WTC11 (cell line): Measurements from ENCODE around the gene IGFBP7.

ENCODE experiments used
- CTCF ChIP-seq: fragments of 200-600 bp; IDR thresholded peaks from 2 replicates; pipeline ENCODE4 v1.8.0; 2022; ENCODE audit warnings: antibody characterized with exemption
- FOXJ3 ChIP-seq: sonication (generic); formaldehyde crosslinking; IDR thresholded peaks from 2 replicates; pipeline ENCODE4 v1.9.0; 2021; ENCODE audit warnings: missing genetic modification reagents, mild to moderate bottlenecking, borderline replicate concordance
- FOXP1 ChIP-seq: sonication (generic); formaldehyde crosslinking; IDR thresholded peaks from 2 replicates; pipeline ENCODE4 v1.8.0; 2022; ENCODE audit warnings: missing genetic modification reagents, mild to moderate bottlenecking, moderate library complexity, borderline replicate concordance
- NR3C1 ChIP-seq: sonication (generic); formaldehyde crosslinking; conservative IDR thresholded peaks from 2 replicates; pipeline ENCODE4 v1.8.1; 2023; ENCODE audit warnings: low read depth, mild to moderate bottlenecking, missing genetic modification reagents
- SP1 ChIP-seq: sonication (generic); formaldehyde crosslinking; conservative IDR thresholded peaks from 2 replicates; pipeline ENCODE4 v1.8.1; 2022; ENCODE audit warnings: missing genetic modification reagents
- USF2 ChIP-seq: sonication (generic); formaldehyde crosslinking; IDR thresholded peaks from 2 replicates; pipeline ENCODE4 v1.8.1; 2023; ENCODE audit warnings: mild to moderate bottlenecking, missing genetic modification reagents, moderate library complexity
- ZNF232 ChIP-seq: sonication (generic); formaldehyde crosslinking; IDR thresholded peaks from 2 replicates; pipeline ENCODE4 v1.8.0; 2022; ENCODE audit warnings: mild to moderate bottlenecking, missing genetic modification reagents
- TF ChIP-seq, protein P1 (sequence below): sonication (generic); formaldehyde crosslinking; conservative IDR thresholded peaks from 2 replicates; pipeline ENCODE4 v1.8.1; 2023; ENCODE audit warnings: mild to moderate bottlenecking, low read depth, missing genetic modification reagents, moderate library complexity

- TF ChIP-seq CTCF (no peak), SP1 (CRISPR knock-in tag) (no peak), ZNF232 (CRISPR knock-in tag) (no peak), USF2 (CRISPR knock-in tag) (no peak), FOXP1 (no peak), FOXJ3 (CRISPR knock-in tag) (no peak), NR3C1 (CRISPR knock-in tag) (no peak)
- TF ChIP-seq, protein P1, sequence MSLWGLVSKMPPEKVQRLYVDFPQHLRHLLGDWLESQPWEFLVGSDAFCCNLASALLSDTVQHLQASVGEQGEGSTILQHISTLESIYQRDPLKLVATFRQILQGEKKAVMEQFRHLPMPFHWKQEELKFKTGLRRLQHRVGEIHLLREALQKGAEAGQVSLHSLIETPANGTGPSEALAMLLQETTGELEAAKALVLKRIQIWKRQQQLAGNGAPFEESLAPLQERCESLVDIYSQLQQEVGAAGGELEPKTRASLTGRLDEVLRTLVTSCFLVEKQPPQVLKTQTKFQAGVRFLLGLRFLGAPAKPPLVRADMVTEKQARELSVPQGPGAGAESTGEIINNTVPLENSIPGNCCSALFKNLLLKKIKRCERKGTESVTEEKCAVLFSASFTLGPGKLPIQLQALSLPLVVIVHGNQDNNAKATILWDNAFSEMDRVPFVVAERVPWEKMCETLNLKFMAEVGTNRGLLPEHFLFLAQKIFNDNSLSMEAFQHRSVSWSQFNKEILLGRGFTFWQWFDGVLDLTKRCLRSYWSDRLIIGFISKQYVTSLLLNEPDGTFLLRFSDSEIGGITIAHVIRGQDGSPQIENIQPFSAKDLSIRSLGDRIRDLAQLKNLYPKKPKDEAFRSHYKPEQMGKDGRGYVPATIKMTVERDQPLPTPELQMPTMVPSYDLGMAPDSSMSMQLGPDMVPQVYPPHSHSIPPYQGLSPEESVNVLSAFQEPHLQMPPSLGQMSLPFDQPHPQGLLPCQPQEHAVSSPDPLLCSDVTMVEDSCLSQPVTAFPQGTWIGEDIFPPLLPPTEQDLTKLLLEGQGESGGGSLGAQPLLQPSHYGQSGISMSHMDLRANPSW (CRISPR knock-in tag), result no peak
These were observed 96.6 kb downstream of the IGFBP7 start for GRCh38 chr4:57013543-57014120.
